Measurements from ENCODE around the gene EMSY.

DNA sequence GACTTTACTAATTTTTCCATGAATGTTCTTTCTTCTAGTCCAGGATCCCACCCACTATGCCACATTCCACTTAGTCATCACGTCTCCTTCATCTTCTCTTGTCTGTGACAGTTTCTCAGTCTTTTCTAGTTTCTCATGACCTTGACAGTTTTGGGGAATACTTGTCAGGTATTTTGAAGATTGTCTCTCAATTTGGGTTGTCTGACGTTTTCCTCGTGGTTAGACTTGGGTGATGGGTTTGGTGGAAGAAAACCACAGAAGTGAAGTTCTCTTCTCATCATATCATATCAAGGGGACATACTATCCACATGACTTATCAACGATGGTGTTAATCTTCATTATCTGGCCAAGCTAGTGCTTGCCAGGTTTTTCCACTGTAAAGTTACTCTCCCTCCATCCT lies 123.3 kb downstream of the EMSY start:
- TF ChIP-seq, protein P1, sequence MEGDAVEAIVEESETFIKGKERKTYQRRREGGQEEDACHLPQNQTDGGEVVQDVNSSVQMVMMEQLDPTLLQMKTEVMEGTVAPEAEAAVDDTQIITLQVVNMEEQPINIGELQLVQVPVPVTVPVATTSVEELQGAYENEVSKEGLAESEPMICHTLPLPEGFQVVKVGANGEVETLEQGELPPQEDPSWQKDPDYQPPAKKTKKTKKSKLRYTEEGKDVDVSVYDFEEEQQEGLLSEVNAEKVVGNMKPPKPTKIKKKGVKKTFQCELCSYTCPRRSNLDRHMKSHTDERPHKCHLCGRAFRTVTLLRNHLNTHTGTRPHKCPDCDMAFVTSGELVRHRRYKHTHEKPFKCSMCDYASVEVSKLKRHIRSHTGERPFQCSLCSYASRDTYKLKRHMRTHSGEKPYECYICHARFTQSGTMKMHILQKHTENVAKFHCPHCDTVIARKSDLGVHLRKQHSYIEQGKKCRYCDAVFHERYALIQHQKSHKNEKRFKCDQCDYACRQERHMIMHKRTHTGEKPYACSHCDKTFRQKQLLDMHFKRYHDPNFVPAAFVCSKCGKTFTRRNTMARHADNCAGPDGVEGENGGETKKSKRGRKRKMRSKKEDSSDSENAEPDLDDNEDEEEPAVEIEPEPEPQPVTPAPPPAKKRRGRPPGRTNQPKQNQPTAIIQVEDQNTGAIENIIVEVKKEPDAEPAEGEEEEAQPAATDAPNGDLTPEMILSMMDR (IDR thresholded peaks at IDR 0.05) = no peak
- TF ChIP-seq POLR2A (IDR thresholded peaks at IDR 0.05) = no peak

Measured in uterus (tissue), 2 donors.